ENCODE results near the gene KCNC1.

KCNC1 gene

DNA sequence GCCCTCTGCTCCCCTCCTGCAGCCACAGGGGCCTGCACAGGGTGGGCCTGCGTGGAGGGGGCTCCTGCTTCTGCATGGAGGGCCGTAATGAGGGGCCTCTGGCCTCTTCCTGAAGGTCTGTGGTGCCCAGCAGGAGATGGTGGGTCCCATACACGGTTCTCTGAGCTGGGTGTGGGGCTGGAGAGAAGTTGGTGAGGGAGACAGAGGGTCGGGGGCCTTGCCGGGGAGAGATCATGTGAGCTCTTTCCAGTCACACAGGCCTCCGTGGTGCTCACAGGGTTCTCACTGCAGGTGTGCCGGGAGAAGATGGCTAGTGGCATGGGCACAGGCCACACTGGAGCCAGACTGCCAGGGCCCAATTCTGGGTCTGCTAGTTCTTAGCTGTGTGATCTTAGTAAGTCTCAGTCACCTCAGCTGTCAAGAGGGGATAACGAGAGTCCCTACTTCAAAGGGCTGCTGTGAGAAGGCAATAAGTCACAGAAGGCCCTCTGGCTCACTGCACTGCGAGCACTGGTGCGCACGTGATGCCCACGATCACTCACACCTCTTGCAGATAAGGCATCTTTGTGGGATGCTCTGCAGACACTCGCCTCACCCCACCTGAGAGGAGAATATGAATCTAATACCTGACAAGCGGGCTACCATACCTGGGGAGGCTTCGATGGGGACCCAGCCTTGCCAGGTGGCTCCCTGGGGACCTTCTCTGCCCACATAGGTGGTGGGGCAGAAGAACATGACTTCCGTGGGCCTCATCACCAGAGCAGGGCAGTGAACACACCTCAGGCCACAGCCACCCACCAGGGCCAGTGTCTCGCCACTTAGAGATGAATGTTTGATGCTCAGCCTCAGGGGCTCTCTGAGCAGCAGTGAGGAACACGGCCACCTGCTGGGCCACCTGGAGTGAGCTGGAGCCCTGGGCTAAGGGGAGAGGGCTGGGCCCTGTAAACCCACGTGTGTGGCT is 14.5 kb downstream of the KCNC1 start:
- DNase-seq (ENCODE audit: low read depth): no peak
- TF ChIP-seq, protein P1, sequence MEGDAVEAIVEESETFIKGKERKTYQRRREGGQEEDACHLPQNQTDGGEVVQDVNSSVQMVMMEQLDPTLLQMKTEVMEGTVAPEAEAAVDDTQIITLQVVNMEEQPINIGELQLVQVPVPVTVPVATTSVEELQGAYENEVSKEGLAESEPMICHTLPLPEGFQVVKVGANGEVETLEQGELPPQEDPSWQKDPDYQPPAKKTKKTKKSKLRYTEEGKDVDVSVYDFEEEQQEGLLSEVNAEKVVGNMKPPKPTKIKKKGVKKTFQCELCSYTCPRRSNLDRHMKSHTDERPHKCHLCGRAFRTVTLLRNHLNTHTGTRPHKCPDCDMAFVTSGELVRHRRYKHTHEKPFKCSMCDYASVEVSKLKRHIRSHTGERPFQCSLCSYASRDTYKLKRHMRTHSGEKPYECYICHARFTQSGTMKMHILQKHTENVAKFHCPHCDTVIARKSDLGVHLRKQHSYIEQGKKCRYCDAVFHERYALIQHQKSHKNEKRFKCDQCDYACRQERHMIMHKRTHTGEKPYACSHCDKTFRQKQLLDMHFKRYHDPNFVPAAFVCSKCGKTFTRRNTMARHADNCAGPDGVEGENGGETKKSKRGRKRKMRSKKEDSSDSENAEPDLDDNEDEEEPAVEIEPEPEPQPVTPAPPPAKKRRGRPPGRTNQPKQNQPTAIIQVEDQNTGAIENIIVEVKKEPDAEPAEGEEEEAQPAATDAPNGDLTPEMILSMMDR (IDR thresholded peaks at IDR 0.05; ENCODE audit: low read depth, low read length, missing control alignments): no peak
- H3K4me3 ChIP-seq (ENCODE audit: low read depth, low read length): no peak overlapping the region

DNA sequence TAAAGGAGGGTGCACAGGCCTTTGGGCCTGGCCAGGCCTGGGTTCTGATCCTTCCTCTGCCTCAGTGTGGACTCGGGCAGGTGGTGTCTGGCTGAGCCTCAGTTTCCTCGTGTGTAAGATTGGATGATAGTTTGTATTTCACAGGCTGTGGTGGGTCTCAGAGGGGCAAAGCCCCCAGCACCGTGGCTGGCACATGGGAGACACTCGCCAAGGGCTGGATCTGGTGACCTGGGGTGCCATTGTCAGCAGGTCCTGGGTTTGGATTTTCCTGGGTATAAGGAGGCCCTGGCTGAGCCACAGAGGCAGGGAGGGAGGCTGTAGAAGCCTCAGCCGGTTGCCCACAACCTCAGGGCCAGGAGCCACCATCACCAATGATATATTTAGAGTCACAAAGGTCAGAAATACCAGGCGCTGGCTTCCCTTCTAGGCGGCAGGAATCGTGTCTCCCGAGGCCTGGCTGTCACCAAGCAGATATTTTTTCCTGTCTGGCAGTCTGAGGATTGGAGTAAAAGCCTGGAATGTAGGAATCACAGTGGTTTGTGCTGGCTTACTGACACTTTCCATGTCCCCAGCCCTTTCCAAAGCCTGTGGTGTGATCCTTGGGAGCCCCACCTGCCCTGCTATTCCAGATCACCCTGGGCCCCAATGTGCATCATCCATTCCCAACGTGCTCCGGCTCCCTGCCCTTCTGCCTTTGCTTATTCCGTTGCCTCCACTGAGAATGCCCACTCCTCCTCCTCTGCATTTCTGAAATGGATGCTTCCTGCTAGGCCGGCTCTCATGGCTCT is 15.6 kb downstream of the KCNC1 start:
- DNase-seq (ENCODE audit: low read depth): no peak
- TF ChIP-seq, protein P1 (IDR thresholded peaks at IDR 0.05; ENCODE audit: low read depth, low read length, missing control alignments): no peak
- no peak overlapping the region for H3K4me3 ChIP-seq (ENCODE audit: low read depth, low read length)

DNA sequence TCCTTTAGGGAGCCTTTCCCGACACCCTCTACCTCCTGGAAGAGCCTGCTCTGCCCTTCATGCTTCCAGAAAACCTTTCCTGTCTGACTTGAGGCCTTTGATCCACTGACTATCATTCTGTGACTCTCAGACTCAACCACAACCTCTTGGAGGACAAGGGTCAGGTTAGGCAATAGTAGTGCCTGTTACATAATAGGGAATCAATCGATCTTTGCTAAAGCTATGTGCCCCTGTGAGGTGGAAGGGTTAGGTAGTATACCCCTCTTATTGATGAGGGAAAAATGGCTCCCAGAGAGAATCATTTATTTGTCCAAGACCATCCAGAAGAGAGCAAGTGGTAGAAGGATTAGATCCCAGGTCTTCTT is 16.2 kb downstream of the KCNC1 start:
- no peak for DNase-seq (ENCODE audit: low read depth)
- H3K4me3 ChIP-seq (ENCODE audit: low read depth, low read length): no peak overlapping the region
- TF ChIP-seq, protein P1 (IDR thresholded peaks at IDR 0.05; ENCODE audit: low read depth, low read length, missing control alignments): no peak

DNA sequence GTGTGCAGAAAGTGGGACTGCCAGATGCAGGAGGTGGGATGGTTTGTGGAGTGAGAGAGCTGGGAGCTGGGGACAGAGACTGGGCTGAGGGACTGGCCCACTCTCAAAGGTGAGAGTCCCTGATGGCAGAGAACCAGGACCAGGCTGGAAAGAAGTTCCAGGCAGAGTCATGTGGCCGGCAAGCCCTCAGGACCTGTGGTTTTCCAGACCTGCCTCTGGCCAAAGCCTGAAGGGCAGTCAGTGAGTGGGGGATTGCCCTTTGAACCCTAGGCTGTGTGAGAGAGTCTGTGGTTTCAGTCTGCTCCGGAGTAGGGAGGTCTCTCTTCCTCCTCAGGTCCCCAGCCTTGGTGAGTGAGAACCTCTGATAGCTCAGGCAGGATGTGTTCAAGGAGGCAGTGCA is 17.0 kb downstream of the KCNC1 start:
- TF ChIP-seq, protein P1 (IDR thresholded peaks at IDR 0.05; ENCODE audit: low read depth, low read length, missing control alignments): no peak
- no peak for DNase-seq (ENCODE audit: low read depth)
- no peak overlapping the region for H3K4me3 ChIP-seq (ENCODE audit: low read depth, low read length)

DNA sequence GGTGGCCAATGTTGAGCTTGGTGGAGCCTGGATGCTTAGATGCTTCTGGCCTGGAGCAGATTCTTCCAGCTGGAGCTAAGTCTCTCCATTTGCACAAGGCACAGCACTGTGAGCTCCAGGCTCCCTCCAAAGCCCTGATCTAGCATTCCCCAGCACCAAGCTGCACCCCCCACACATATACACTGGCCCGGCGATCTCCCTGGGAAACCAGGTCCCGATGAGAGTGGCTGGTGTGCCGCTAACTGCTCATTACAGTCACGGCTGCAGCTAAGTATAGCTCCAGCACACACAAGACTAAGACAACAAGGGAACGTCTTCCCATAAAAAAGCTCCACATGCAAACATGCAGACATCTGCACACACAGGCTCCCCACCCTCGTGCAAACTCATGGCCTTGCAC is 17.6 kb downstream of the KCNC1 start:
- TF ChIP-seq, protein P1 (IDR thresholded peaks at IDR 0.05; ENCODE audit: low read depth, low read length, missing control alignments): no peak
- DNase-seq (ENCODE audit: low read depth): no peak
- no peak overlapping the region for H3K4me3 ChIP-seq (ENCODE audit: low read depth, low read length)

DNA sequence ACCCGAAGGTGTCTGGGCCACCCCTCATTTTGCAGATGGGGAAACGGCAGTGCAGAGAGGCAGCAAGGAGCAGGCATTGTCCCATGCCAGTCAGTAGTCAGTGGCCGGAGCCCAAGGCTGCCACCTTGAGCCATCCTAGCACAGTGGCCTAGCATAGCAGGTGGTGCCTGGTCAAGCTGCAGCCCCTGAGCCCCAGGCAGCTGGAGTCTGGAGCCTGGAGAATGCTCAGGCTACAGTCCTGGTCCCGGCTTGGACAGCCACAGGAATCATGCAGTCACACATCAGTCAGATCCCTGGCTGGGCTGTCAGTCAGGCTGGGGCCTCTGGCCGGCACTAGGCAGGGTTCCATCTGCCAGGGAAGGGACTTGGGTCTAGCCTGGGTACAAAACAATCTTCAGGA is 18.6 kb downstream of the KCNC1 start:
- H3K4me3 ChIP-seq (ENCODE audit: low read depth, low read length): no peak overlapping the region
- TF ChIP-seq, protein P1 (IDR thresholded peaks at IDR 0.05; ENCODE audit: low read depth, low read length, missing control alignments): no peak
- no peak for DNase-seq (ENCODE audit: low read depth)
